ENCODE data around the gene NPEPL1.

NPEPL1 gene

GRCh38 chr20:58702161-58702510 is 9.5 kb downstream of the NPEPL1 start:
- no peak for DNase-seq (ENCODE audit: low spot score)

- no peak for DNase-seq (ENCODE audit: low spot score)
These were observed 10.5 kb downstream of the NPEPL1 start for GRCh38 chr20:58702859-58703648.

- DNase-seq (ENCODE audit: low spot score): no peak
These were observed 11.3 kb downstream of the NPEPL1 start for GRCh38 chr20:58703765-58704371.

GRCh38 chr20:58705208-58705926 is 12.8 kb downstream of the NPEPL1 start:
- no peak for DNase-seq (ENCODE audit: low spot score)

- no peak for DNase-seq (ENCODE audit: low spot score)
These were observed 13.7 kb downstream of the NPEPL1 start for GRCh38 chr20:58706150-58706892.

GRCh38 chr20:58706975-58707681 is 14.5 kb downstream of the NPEPL1 start:
- DNase-seq (ENCODE audit: low spot score): no peak

GRCh38 chr20:58707770-58708169 is 15.2 kb downstream of the NPEPL1 start:
- DNase-seq (ENCODE audit: low spot score): no peak

GRCh38 chr20:58708246-58708931 is 15.8 kb downstream of the NPEPL1 start:
- no peak for DNase-seq (ENCODE audit: low spot score)

GRCh38 chr20:58709013-58709702 is 16.6 kb downstream of the NPEPL1 start:
- DNase-seq (ENCODE audit: low spot score): no peak

GRCh38 chr20:58709703-58710039 is 17.1 kb downstream of the NPEPL1 start:
- DNase-seq (ENCODE audit: low spot score): no peak

GRCh38 chr20:58710481-58711265 is 18.1 kb downstream of the NPEPL1 start:
- DNase-seq (ENCODE audit: low spot score): no peak

- no peak for DNase-seq (ENCODE audit: low spot score)
These were observed 18.9 kb downstream of the NPEPL1 start for GRCh38 chr20:58711266-58712051.

- no peak for DNase-seq (ENCODE audit: low spot score)
These were observed 19.7 kb downstream of the NPEPL1 start for GRCh38 chr20:58712151-58712791.

- no peak for DNase-seq (ENCODE audit: low spot score)
These were observed 20.5 kb downstream of the NPEPL1 start for GRCh38 chr20:58712806-58713731.

- no peak for DNase-seq (ENCODE audit: low spot score)
These were observed 21.3 kb downstream of the NPEPL1 start for GRCh38 chr20:58713801-58714339.

GRCh38 chr20:58714340-58714922 is 21.8 kb downstream of the NPEPL1 start:
- DNase-seq (ENCODE audit: low spot score): no peak

GRCh38 chr20:58714923-58715351 is 22.3 kb downstream of the NPEPL1 start:
- DNase-seq (ENCODE audit: low spot score): no peak

Data from NAMALWA (cell line).